ENCODE data around the gene ANKS3.

ANKS3 gene, protein sequence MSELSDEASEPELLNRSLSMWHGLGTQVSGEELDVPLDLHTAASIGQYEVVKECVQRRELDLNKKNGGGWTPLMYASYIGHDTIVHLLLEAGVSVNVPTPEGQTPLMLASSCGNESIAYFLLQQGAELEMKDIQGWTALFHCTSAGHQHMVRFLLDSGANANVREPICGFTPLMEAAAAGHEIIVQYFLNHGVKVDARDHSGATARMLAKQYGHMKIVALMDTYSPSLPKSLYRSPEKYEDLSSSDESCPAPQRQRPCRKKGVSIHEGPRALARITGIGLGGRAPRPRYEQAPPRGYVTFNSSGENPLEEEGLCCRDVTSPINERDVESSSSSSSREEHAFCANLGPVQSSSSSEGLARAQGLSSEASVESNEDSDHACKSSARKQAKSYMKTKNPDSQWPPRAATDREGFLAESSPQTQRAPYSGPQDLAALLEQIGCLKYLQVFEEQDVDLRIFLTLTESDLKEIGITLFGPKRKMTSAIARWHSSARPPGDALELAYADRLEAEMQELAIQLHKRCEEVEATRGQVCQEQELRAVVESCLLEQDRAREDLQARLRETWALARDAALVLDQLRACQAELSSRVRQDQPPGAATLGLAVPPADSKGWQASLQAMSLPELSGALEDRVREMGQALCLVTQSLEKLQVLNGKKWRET

DNA sequence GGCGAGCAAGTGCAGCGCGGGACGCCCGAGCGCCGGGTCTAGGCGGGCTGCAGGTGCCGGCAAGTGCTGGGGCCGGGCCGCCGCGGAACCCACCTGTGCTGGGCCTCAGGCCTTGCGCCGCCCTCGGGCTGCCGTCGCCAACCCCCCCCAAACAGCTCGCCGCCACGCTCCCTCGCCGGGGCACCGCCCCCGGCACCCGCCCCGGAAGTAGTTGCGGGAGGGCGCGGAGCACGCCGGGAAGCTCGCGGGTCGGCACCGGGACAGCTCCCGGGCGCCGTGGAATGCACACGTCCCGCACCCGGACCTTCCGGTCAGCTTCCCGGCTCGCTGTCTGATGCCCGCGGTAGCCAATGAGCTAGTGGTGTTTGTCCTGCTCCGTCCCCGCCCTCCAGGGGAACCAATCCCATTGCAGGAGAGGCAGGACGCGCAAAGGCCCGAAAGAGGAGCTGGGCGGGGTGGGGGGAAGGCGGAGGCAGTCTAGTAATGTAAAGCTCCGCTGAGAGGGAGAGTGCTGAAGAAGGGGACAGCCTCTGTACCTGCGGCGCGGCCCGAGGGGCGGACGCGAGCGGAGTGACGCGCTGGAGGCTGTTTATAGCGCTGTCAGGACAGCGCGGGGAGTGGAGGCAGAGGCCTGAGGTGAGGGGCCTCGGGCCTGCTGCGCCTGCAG, at the start of gene ANKS3, which contains the start of gene DNAAF8:
ANKS3 (minus strand) TSS at position 209 of the 667 bp plus-strand sequence. CDS start 4,122 bp downstream, outside the sequence.
DNAAF8 (plus strand) TSS at position 475 of the 667 bp plus-strand sequence. CDS start 1,978 bp downstream, outside the sequence.
- DNase-seq (ENCODE audit: low spot score) = peak; percentile 93

DNA sequence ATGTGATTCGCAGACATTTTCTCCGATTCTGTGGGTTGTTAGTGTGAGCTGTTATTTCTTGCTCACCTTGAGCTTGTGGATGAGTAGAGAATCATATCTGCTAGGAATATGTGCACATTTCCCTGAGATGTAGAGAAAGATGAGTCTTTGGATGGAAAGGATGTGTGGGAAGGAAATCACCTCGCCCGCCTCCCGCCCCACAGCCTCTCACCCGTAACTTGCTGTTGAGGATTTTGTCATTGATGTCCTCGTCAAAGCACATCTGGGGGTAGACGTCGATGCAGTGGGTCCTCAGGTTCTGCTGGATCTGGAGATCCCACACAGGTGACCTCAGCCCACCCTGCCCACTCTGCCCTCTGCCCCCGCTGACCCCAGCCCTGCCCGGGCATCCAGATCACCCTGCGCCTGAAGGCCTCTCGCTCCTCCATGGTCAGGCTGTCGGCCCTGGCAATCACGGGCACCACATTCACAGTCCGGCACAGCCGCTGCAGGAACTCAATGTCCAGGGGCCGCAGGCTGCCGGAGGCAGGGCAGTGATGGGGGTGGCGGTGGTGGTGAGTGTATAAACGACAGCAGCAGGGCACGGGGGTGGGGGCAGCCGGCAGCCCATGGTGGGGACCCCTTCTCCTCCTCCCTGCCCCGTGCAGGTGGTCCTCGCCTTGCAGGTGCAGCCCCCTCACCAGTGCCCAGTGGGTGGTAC, 49.3 kb upstream of the ANKS3 start:
- DNase-seq (ENCODE audit: low spot score) = no peak

DNA sequence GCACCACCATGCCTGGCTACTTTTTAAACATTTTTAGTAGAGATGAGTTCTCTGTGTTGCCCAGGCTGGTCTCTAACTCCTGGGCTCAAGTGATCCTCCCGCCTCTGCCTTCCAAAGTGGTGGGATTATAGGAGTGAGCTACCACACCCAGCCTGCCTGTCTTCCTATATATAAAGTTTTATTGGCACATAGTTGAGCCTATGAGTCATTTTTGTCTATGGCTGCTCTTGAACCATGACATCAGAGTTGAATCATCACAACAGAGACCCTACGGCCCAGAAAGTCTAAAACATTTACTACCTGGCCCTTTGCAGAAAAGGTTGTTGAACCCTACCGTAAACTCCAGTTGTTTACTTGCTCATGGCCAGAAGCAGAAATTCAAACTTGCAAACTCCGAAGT, 46.2 kb upstream of the ANKS3 start:
- peak; percentile 12 for DNase-seq (ENCODE audit: low spot score)

DNA sequence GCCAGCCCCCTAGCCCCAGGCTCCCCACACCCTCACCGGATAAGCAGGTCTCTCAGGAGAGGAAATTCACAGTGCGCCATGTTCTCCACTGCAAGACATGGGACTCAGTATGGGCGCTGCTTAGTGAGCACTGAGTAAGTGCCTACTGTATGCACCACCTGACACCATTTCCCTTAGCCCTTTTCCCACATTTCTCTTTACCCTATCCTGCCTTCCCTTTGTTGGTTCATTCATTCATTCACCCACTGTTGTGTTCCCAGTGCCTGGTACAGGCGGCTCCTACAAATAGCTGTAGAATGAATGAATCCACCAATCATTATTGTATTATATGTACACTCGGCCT, 44.0 kb upstream of the ANKS3 start:
- DNase-seq (ENCODE audit: low spot score) = no peak

DNA sequence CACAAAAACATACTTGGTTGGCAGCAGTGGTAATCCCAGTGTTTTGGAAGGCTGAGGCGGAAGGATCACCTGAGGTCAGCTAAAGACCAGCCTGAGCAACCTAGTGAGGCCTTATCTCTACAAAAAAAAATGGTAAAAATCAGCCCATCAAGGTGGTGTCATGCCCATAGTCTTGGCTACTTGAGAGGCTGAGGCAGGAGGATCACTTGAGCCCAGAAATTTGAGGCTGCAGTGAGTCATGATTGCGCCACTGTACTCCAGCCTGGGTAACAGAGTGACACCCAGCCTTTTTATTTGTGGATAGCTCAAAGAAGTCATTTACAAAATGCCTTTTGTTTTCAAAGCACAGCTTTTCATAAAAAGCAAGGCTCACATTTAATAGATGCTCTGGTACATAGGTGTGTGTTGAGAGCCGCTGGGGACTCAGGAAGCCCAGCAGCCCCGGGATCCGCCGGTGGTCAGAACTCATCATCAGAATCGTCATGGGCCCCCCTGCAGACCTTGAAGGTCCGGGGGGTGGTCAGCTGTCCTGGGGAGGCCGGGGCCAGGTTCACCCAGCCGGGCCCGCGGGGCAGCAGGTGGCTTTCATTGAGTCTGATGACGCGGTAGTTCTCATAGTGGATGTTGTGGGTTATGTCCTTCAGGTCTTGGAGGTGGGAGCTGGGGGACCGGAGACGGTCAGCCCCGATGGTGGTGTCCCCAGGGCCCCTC, 43.4 kb upstream of the ANKS3 start:
- no peak for DNase-seq (ENCODE audit: low spot score)

DNA sequence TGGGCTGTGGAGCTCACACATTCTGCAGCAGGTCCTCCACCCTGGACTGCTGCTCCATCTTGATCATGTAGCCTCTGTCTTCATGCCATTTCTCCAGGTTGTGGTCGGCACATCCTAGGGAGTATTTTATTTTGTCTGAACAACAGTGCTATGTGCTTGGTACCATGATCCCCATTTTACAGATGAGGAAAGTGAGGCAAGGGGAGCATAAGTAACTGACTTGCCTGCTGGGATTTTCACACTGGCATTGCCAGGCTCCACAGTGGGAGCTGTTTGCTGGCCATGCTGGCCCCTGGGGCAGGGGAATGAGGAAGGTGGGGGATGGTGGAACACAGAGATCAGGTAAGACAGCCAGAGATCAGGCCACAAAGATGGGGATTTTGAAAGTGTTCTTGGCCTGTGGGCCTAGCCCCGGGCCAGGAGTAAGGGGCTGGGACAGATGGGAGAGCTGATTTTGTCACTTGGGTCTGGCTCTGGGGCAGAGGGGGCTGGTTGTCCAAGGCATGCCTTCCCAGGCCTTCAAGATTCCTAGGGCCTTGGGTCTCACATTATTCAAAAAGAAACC, 42.2 kb upstream of the ANKS3 start:
- no peak for DNase-seq (ENCODE audit: low spot score)

DNA sequence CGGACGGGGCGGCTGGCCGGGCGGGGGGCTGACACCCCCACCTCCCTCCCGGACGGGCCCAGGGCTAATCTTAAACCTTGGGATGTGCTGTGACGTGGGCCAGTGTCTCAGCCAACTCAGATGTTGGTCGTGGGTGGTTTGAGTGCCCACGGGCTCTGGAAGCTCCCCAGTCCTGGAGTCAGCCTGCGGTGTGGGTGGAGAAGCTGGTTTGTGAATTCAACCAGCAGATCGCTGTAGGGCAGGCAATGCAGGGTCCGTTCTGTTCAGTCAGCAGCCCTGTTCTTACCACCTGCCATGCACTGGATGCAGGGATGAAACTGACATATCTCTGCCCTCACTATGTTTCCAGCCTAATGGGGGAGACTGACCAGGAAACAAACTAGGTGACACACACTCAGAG, 40.9 kb upstream of the ANKS3 start:
- no peak for DNase-seq (ENCODE audit: low spot score)

DNA sequence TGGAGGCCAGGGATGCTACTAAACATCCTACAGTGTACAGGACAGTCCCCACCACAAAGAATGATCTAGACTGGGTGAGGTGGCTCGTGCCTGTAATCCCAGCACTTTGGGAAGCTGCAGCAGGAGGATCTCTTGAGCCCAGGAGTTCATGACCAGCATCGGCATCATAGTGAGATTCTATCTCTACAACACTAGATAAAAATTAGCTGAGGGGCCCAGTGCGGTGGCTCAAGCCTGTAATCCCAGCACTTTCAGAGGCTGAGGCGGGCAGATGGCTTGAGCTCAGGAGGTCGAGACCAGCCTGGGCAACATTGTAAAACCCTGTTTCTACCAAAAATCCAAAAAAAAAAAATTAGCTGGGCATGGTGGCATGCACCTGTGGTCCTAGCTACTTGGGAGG, 38.3 kb upstream of the ANKS3 start:
- DNase-seq (ENCODE audit: low spot score) = no peak

DNA sequence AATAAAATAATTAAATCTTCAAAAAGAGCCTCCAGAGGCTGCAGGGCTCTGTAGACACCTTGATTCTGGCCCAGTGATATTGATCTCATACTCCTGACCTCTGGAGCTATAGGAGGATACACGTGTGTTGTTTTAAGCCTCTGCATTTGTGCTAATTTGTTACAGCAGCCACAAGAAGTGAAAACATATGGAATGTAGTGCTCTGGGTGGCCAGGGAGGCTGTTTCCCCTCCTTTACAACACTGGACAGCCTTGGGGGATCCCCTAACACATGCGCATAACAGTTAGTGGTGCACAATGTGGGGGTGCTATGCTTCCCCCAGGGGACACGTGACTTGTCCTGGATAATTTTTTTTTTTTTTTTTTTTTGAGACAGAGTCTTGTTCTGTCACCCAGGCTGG, 37.6 kb upstream of the ANKS3 start:
- no peak for DNase-seq (ENCODE audit: low spot score)

DNA sequence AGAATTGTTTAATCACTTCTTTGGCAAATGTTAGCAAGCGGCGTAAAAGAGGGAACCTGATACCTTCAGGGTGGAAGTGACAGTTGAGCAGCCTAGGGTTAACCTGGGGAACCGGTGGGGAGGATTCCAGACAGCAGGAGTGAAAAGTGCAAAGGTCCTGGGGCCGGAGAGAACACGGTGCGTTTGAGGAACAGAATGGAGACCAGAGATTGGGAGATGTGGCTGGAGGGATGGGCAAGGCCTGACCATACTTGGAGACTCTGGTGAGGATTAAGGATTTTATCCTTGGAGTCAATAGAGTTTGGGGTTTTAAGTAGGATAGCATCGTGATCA, 35.2 kb upstream of the ANKS3 start:
- DNase-seq (ENCODE audit: low spot score) = no peak

DNA sequence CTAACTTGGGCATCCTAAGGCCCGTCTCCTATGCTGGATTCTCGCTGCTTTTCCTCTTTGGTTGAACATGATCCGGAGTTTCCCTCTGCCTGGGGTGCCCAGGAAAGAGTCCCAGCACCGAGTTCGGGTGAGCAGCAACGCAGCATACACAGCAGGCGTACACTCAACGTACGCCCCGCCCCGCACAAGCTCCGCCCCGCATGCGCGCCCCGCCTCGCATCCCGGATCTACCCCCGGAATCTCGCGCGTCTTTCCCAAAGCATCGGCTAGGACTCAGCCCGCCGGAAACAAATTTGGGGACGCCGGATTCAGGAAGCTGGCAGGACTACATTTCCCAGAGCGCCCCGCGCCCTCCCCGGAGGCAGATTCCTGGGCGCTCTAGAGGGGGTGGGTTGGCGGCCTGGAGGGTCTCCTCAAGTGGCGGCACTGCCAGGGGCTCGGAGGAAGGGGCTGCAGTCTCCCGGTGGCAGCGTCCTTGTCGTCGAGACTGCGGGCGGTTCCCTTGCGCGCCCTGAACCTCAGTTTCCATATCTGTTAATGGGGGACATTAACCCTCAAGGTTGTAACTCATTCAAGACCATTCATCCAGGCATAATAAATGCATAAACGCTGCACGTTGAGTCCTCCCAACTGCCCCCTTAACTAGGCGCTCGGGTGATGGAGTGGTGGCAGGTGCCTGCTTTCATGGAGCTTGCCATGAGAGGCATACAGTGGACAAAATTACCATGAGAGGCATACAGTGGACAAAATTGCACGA, 34.7 kb upstream of the ANKS3 start:
- peak; percentile 86 for DNase-seq (ENCODE audit: low spot score)

DNA sequence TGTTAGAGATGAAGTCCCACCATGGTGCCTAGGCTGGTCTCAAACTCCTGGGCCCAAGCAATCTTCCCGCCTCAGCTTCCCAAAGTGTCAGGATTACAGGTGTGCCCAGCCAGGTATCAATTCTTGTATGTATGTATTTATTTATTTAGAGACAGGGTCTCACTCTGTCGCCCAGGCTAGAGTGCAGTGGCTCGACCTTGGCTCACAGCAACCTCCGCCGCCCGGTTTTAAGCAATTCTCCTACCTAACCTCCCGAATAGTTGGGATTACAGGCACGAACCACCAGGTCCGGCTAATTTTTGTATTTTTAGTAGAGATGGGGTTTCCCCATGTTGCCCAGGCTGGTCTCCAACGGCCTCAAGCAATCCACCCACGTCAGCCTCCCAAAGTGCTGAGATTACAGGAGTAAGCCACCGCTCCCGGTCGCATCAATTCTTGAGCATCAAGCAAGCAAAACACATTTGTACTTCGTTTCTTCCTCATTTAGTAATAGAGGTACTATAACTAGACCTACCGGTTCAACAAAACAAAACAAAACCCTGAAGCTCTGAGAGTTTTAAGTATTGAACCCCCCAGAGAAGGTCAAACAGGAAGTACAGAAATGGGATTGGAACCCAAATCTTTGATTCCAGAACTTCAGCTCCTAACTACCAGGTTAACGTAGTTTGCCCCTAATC, 33.9 kb upstream of the ANKS3 start:
- peak; percentile 26 for DNase-seq (ENCODE audit: low spot score)

DNA sequence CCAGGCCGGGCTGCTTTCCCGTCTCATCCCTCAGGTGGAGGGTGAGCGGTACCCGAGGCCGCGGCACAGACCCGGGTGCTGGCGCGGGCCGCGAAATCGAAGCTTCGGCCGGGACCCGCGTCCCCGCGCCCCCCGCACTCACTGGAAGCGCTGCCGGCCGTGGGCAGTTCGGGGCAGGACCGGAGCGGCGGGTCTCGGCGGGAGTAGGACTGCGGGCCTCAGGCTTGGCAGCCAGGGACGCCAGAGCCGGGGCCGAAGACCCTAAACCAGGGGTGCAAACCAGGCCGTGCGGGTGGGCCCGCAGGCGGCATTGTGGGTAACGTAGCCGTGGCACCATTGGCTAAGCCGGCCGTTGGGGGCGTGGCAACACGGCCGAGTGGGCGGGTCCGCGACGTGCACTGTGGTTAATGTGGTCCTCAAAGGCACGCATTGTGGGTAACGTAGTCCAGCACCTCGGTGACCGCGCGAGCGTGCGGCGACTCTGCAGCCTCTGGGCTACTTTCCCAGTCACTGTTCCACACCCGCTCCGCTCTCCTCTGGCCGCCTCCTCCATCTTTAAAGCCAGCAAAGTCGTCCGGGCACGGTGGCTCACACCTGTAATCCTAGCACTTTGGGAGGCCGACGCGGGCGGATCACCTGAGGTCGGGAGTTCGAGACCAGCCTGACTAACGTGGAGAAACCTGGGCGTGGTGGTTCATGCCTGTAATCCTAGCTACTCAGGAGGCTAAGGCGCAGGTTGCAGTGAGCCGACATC, 33.0 kb upstream of the ANKS3 start, which contains the start of gene ZNF500:
ZNF500 (minus strand) TSS at position 288 of the 754 bp plus-strand sequence. CDS start 1,184 bp downstream, outside the sequence.
- DNase-seq (ENCODE audit: low spot score) = peak; percentile 94

DNA sequence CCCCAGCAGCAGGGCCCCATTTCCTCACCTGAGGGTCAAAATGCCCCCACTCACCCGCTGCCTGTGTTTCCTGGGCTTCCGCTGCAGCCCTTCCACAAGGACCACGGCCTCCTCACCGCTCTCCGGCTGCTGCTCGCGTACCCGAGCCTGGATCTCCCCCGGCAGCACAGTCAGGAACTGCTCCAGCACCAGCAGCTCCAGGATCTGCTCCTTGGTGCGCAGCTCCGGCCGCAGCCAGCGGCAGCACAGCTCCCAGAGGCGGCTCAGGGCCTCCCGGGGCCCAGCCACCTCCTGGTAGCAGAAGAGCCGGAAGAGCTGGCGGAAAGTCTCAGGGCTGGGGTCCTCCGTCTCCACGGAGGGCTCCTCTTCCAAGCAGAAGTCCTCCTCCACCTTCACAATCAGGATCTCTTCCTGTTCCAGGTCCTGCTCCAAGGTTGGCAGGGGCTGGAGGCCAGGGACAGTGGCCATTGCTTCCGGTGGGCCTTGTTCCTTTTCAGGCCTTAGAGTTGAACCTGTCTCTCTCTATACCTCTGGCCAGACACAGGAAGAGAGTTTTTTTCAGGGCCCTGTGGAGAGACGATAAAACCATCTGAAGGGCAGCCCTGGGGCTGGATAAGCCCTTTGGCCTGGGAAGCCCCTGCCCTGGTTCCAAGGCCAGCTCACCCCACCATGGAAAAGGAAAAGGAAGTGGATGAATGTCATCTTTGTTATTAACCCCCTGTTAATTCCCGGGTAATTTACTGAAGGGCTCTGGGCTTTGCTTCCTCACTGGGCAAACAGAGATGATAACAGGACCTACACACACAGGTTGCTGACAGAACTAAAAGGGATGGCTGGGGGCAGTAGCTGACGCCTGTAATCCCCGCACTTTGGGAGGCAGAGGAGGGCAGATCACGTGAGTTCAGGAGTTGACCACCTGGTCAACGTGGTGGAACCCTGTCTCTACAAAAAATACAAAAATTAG, 31.7 kb upstream of the ANKS3 start:
- no peak for DNase-seq (ENCODE audit: low spot score)

DNA sequence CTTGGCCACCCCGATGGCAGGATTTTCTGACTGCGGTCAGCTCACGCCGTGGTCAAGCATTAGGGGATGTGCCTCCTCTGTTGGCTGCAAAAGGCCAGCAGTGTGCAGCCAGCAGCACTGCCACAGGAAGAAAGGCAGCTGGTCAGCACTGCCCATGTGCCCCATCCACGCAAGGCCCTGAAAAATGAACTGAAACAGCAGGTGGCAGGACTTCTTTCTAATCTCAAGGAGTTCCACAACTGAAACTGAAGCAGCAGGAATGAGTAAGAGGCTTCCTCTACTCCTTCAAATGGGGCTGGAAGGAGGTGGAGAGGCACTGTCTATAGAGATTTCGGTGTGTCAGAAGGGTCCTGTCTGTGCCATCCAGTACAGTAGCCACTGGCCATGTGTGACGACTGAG, 29.7 kb upstream of the ANKS3 start:
- no peak for DNase-seq (ENCODE audit: low spot score)

DNA sequence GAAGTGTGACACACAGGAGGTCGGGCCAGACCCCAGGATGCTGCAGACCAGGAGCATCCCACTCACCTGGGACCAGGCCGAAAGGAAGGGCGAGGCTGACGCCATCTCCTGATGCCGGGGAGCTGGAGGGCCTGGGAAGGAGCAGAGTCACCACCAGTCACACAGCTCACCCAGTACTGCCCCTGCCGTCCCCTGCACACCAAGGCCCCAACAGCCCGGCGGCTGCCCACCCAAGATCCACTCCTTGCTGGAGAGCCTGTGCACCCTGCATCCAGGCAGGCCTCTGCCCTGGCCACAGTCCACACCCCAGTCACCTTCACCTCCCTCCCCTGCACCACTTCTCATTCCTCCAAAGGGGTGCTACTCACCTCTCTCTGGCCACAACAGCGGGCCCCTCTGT, 28.1 kb upstream of the ANKS3 start:
- no peak for DNase-seq (ENCODE audit: low spot score)

DNA sequence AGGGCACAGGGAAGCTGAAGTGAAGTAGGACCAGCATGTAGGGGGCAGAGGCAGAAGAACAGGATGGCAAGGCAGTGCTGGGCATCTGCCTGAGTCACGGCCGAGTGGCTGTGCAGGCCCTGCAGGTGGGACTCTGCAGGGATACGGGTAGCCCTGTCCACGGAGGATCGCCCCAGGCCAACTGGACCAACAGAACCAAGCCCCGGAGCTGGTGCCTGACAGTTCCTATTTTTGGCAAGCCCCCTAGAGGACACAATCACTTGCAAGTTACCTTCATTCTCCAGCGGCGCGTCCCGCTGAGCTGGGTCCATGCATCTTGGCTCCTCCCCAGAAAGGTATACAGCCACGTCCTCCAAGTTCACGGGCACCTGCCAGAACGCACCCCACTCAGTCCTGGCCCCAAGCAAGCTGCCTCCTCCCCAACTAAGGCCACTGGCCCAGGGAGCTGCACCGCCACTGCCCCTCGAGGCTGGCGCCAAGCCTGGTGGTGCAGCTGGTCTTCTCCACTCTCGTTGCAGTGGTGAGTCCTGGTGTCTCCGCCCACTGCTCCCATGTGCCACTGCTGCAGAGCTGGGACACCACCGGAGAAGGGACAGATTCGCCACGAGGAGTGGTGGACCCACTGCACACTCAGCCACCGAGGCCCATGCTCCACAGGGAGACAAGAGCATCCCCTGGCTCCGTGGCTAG, 26.3 kb upstream of the ANKS3 start:
- no peak for DNase-seq (ENCODE audit: low spot score)

DNA sequence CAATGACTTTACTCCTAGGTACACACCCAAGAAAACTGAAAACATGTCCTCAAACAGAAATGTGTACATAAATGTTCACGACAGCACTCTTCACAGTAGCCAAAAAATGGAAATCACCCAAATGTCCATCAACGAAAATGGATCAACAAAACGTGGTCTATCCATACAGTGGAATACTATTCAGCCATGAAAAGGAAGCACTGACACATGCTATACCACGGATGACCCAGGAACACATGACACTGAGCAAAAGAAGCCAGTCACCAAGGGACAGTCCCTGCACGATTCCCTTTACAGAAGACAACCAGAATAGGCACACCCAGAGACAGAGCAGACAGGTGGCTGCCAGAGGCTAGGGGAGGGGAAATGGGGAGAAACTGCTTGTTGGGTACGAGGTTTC, 21.6 kb upstream of the ANKS3 start:
- DNase-seq (ENCODE audit: low spot score) = no peak

Measured in kidney capillary endothelial cell (primary cell).